Smooth muscle cell (in vitro differentiated cells): ENCODE measurements around the gene PSMB9. TPM values are rescaled to one million over a fixed set of nuclear protein-coding genes. Genes with fewer than 3 reads are reported as not detected.
A peak's percentile ranks its signal among the peaks of the same experiment; 100 is the strongest.

Experiments used
- DNase-seq: peaks from one replicate; lab custom pipeline; 2025; ENCODE audit not compliant: unreplicated experiment; lab: John Stamatoyannopoulos, UW
- H2AFZ ChIP-seq: fragments of 200-600 bp; sonication (generic); 2 replicates; pipeline ENCODE4 v1.6.0; 2016; ENCODE audit warnings: antibody characterized with exemption, low read depth, mild to moderate bottlenecking
- H3F3A ChIP-seq: fragments of 200-600 bp; sonication (generic); 2 replicates; pipeline ENCODE4 v1.6.0; 2017; ENCODE audit warnings: antibody characterized with exemption, low read depth
- H3K27ac ChIP-seq: fragments of 200-600 bp; sonication (generic); 2 replicates; pipeline ENCODE4 v1.5.1; 2016; ENCODE audit warnings: low read depth, mild to moderate bottlenecking
- H3K27me3 ChIP-seq: fragments of 200-600 bp; sonication (generic); 2 replicates; pipeline ENCODE4 v1.6.1; 2016; ENCODE audit warnings: low read depth, mild to moderate bottlenecking
- H3K36me3 ChIP-seq: fragments of 200-600 bp; sonication (generic); 2 replicates; pipeline ENCODE4 v1.5.1; 2016; ENCODE audit warnings: low read depth
- H3K4me1 ChIP-seq: fragments of 200-600 bp; sonication (generic); 2 replicates; pipeline ENCODE4 v1.5.1; 2016; ENCODE audit warnings: low read depth
- H3K4me2 ChIP-seq: fragments of 200-600 bp; sonication (generic); 2 replicates; pipeline ENCODE4 v1.6.0; 2016; ENCODE audit warnings: mild to moderate bottlenecking
- H3K4me3 ChIP-seq: fragments of 200-600 bp; sonication (generic); 2 replicates; pipeline ENCODE4 v1.5.1; 2016; ENCODE audit warnings: mild to moderate bottlenecking
- H3K79me2 ChIP-seq: fragments of 200-600 bp; sonication (generic); 2 replicates; pipeline ENCODE4 v1.6.0; 2016; ENCODE audit warnings: low read depth, mild to moderate bottlenecking
- H3K9ac ChIP-seq: fragments of 200-600 bp; sonication (generic); 2 replicates; pipeline ENCODE4 v1.6.0; 2016; ENCODE audit warnings: low read depth
- H3K9me3 ChIP-seq: fragments of 200-600 bp; sonication (generic); replicated peaks from 2 replicates; pipeline ENCODE4 v1.5.1; 2016; ENCODE audit warnings: low read depth
- H4K20me1 ChIP-seq: fragments of 200-600 bp; sonication (generic); 2 replicates; pipeline ENCODE4 v1.6.0; 2016; ENCODE audit warnings: low read depth
- WGBS: methylation state at CpG from one replicate; pipeline ENCODE4 v1.1.7; 2016; ENCODE audit warnings: low lambda C conversion rate; 5-methylcytosine and 5-hydroxymethylcytosine counted together
- polyA plus RNA-seq: library from polyadenylated mRNA; unstranded; fragments of >200 nt; fragmentation: Nextera tagmentation; extraction: Ambion mirVana; gene quantifications from 2 replicates; pipeline ENCODE4 v1.2.1, GENCODE V29; 2016
- total RNA-seq: library from RNA; depleted of rRNA; stranded (reverse); fragments of >200 nt; gene quantifications from 2 replicates; pipeline ENCODE4 v1.2.3, GENCODE V29; 2014
- TF ChIP-seq, protein P1 (sequence below): fragments of 200-600 bp; sonication (generic); IDR thresholded peaks from 2 replicates; pipeline ENCODE4 v1.5.1; 2017; ENCODE audit warnings: borderline replicate concordance, mild to moderate bottlenecking, antibody characterized with exemption; ENCODE audit not compliant: insufficient read depth, poor library complexity, severe bottlenecking

The PSMB9 gene
- total and polyA plus RNA-seq, 2 experiments from 2014 or later, result 2.2 TPM; not detected in 1

DNA sequence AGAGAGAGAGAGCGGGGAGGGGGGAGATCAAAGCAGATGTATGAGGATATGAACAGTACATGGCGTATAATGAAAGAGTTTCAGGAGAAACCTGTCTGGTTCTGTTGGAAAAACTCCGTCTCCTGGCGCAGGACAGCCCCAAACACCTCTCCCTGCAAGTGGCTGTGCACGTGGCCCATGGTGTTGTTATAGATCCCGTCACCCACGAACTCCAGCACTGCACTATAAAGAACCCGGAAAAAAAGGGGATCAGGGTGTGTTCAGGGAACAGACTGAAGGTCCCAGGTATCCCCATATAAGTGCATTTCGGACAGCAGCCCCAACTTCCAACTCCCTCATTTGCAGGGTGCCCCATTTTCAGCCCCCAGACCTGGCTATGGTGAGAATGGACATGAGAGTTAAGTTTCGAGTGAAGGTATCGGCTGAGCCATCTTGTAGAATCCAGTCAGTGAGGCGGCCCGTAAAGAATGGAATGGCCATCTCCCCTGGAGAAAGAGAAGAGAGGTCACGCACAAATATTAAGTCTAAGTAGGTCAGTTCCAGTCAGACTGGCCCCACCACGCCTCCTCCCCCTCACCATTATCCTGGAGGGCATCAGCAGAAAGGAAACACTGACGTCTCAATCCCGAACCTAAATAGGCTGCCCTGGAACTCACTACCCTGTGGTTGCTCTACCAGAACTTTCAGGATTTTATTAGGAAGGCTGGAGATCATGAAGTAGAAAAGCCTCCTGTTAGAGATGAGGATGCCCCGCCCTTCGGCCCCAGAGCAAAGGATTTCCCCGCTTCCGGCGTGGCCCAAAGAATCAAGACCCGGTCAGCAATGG, 1.8 kb upstream of the PSMB9 start:
- H3K27me3 ChIP-seq, result peaks cover 66% of the 10 kb centered on the region
- H3K4me1 ChIP-seq, result no peaks in the 10 kb centered on the region
- no peaks in the 10 kb centered on the region for H3F3A ChIP-seq
- H3K4me2 ChIP-seq, result peak overlapping the region; percentile 88
- H3K79me2 ChIP-seq, result no peaks in the 10 kb centered on the region
- WGBS, result 61% methylated on average over 23 of the region's 23 CpGs
- peak overlapping the region; percentile 73 for H2AFZ ChIP-seq
- no peaks in the 10 kb centered on the region for H4K20me1 ChIP-seq
- H3K27ac ChIP-seq, result no peak overlapping the region
- H3K9ac ChIP-seq, result no peak overlapping the region
- DNase-seq, result no peak
- peak overlapping the region; percentile 70 for H3K4me3 ChIP-seq
- H3K9me3 ChIP-seq, result no peaks in the 10 kb centered on the region
- TF ChIP-seq, protein P1, sequence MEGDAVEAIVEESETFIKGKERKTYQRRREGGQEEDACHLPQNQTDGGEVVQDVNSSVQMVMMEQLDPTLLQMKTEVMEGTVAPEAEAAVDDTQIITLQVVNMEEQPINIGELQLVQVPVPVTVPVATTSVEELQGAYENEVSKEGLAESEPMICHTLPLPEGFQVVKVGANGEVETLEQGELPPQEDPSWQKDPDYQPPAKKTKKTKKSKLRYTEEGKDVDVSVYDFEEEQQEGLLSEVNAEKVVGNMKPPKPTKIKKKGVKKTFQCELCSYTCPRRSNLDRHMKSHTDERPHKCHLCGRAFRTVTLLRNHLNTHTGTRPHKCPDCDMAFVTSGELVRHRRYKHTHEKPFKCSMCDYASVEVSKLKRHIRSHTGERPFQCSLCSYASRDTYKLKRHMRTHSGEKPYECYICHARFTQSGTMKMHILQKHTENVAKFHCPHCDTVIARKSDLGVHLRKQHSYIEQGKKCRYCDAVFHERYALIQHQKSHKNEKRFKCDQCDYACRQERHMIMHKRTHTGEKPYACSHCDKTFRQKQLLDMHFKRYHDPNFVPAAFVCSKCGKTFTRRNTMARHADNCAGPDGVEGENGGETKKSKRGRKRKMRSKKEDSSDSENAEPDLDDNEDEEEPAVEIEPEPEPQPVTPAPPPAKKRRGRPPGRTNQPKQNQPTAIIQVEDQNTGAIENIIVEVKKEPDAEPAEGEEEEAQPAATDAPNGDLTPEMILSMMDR, result no peak
- no peaks in the 10 kb centered on the region for H3K36me3 ChIP-seq

- Histone ChIP-seq H3F3A (no peaks in the 10 kb centered on the region), H3K27me3 (peaks cover 66% of the 10 kb centered on the region), H3K9ac (peak overlapping the region; percentile 13), H4K20me1 (no peaks in the 10 kb centered on the region), H3K36me3 (no peaks in the 10 kb centered on the region), H3K4me2 (peak overlapping the region; percentile 88), H3K27ac (peak overlapping the region; percentile 8), H3K79me2 (no peaks in the 10 kb centered on the region), H2AFZ (peak overlapping the region; percentile 73), H3K4me3 (peak overlapping the region; percentile 70), H3K4me1 (no peaks in the 10 kb centered on the region), H3K9me3 (no peaks in the 10 kb centered on the region)
- TF ChIP-seq, protein P1, result no peak
- peak; percentile 65 for DNase-seq
- 3% methylated on average over 40 of the region's 41 CpGs for WGBS
Observed at GRCh38 chr6:32852844-32853540, 1.0 kb upstream of the PSMB9 start.

- no peaks in the 10 kb centered on the region for H3K36me3 ChIP-seq
- peak overlapping the region; percentile 73 for H2AFZ ChIP-seq
- H3K79me2 ChIP-seq, result no peaks in the 10 kb centered on the region
- H3K9me3 ChIP-seq, result no peaks in the 10 kb centered on the region
- H4K20me1 ChIP-seq, result no peaks in the 10 kb centered on the region
- H3F3A ChIP-seq, result no peaks in the 10 kb centered on the region
- peak overlapping the region; percentile 88 for H3K4me2 ChIP-seq
- H3K4me3 ChIP-seq, result peak overlapping the region; percentile 70
- 41% methylated on average over 21 of the region's 24 CpGs for WGBS
- peaks cover 68% of the 10 kb centered on the region for H3K27me3 ChIP-seq
- H3K4me1 ChIP-seq, result no peaks in the 10 kb centered on the region
- TF ChIP-seq, protein P1, result no peak
- no peak overlapping the region for H3K27ac ChIP-seq
- no peak overlapping the region for H3K9ac ChIP-seq
- no peak for DNase-seq
Observed at GRCh38 chr6:32854376-32855178, 585 bp downstream of the PSMB9 start.
